Measurements from ENCODE around the gene EYA4. TPM values are rescaled to one million over a fixed set of nuclear protein-coding genes. Genes with fewer than 3 reads are reported as not detected.

The EYA4 gene
- total RNA-seq, 1 experiment from 2014 or later: not detected

- Mint-ChIP-seq H3K4me3 (ENCODE audit: unreplicated experiment) (no peak overlapping the region), H3K9me3 (ENCODE audit: unreplicated experiment) (no peaks in the 10 kb centered on the region), H3K4me1 (ENCODE audit: low read depth, unreplicated experiment) (no peaks in the 10 kb centered on the region), H3K27ac (ENCODE audit: unreplicated experiment) (no peak overlapping the region), H3K36me3 (ENCODE audit: insufficient read depth, unreplicated experiment) (no peaks in the 10 kb centered on the region), H3K27me3 (ENCODE audit: insufficient read depth, unreplicated experiment) (peaks cover 10% of the 10 kb centered on the region)
- BruUV-seq (replicated peaks): no TSS peak
- Histone ChIP-seq H3K4me1 (no peaks in the 10 kb centered on the region), H3K4me3 (ENCODE audit: low read depth, low read length) (no peak overlapping the region), H3K27me3 (replicated peaks; ENCODE audit: control insufficient read depth, insufficient read depth, low read length) (no peaks in the 10 kb centered on the region), H3K36me3 (ENCODE audit: control insufficient read depth, insufficient read depth, low read length) (no peaks in the 10 kb centered on the region), H3K9me3 (no peaks in the 10 kb centered on the region)
- DNase-seq: no peak
- ChIA-PET POLR2A (no interaction called here), CTCF (no interaction called here)
- intact Hi-C loops (cut with micrococcal nuclease; ENCODE audit: unreplicated experiment): no loop called here
- TF ChIP-seq CTCF (IDR thresholded peaks at IDR 0.05; ENCODE audit: insufficient read depth in 1 of 2, low read depth in 1 of 2, low read length in 1 of 2, severe bottlenecking in 1 of 2, unreplicated experiment in 1 of 2): no peak
These were observed 10.5 kb downstream of the EYA4 start for GRCh38 chr6:133251688-133252087.

- intact Hi-C loops (cut with micrococcal nuclease; ENCODE audit: unreplicated experiment): no loop called here
- Mint-ChIP-seq H3K27ac (ENCODE audit: unreplicated experiment) (no peak overlapping the region), H3K9me3 (ENCODE audit: unreplicated experiment) (no peaks in the 10 kb centered on the region), H3K4me3 (ENCODE audit: unreplicated experiment) (no peak overlapping the region), H3K4me1 (ENCODE audit: low read depth, unreplicated experiment) (no peaks in the 10 kb centered on the region), H3K36me3 (ENCODE audit: insufficient read depth, unreplicated experiment) (no peaks in the 10 kb centered on the region), H3K27me3 (ENCODE audit: insufficient read depth, unreplicated experiment) (peaks cover 6% of the 10 kb centered on the region)
- Histone ChIP-seq H3K36me3 (ENCODE audit: control insufficient read depth, insufficient read depth, low read length) (no peaks in the 10 kb centered on the region), H3K4me3 (ENCODE audit: low read depth, low read length) (no peak overlapping the region), H3K9me3 (no peaks in the 10 kb centered on the region), H3K4me1 (no peaks in the 10 kb centered on the region), H3K27me3 (replicated peaks; ENCODE audit: control insufficient read depth, insufficient read depth, low read length) (no peaks in the 10 kb centered on the region)
- POLR2A ChIA-PET: no interaction called here
- no TSS peak for BruUV-seq (replicated peaks)
- no peak for TF ChIP-seq CTCF (IDR thresholded peaks at IDR 0.05; ENCODE audit: insufficient read depth in 1 of 2, low read depth in 1 of 2, low read length in 1 of 2, severe bottlenecking in 1 of 2, unreplicated experiment in 1 of 2)
- CTCF ChIA-PET: no interaction called here
- DNase-seq: no peak
These were observed 13.5 kb downstream of the EYA4 start for GRCh38 chr6:133254552-133255228.

- no peaks in the 10 kb centered on the region for H3K9me3 Mint-ChIP-seq (ENCODE audit: unreplicated experiment)
- intact Hi-C loops (cut with micrococcal nuclease; ENCODE audit: unreplicated experiment): no loop called here
- Histone ChIP-seq H3K27me3 (replicated peaks; ENCODE audit: control insufficient read depth, insufficient read depth, low read length) (no peaks in the 10 kb centered on the region), H3K36me3 (ENCODE audit: control insufficient read depth, insufficient read depth, low read length) (no peaks in the 10 kb centered on the region), H3K9me3 (no peaks in the 10 kb centered on the region), H3K4me1 (no peaks in the 10 kb centered on the region), H3K4me3 (ENCODE audit: low read depth, low read length) (no peak overlapping the region)
- no peak overlapping the region for H3K4me3 Mint-ChIP-seq (ENCODE audit: unreplicated experiment)
- CTCF ChIA-PET: no interaction called here
- DNase-seq: no peak
- peaks cover 12% of the 10 kb centered on the region for H3K27me3 Mint-ChIP-seq (ENCODE audit: insufficient read depth, unreplicated experiment)
- POLR2A ChIA-PET: no interaction called here
- no TSS peak for BruUV-seq (replicated peaks)
- no peaks in the 10 kb centered on the region for H3K36me3 Mint-ChIP-seq (ENCODE audit: insufficient read depth, unreplicated experiment)
- no peaks in the 10 kb centered on the region for H3K4me1 Mint-ChIP-seq (ENCODE audit: low read depth, unreplicated experiment)
- no peak for TF ChIP-seq CTCF (IDR thresholded peaks at IDR 0.05; ENCODE audit: insufficient read depth in 1 of 2, low read depth in 1 of 2, low read length in 1 of 2, severe bottlenecking in 1 of 2, unreplicated experiment in 1 of 2)
- no peak overlapping the region for H3K27ac Mint-ChIP-seq (ENCODE audit: unreplicated experiment)
These were observed 16.5 kb downstream of the EYA4 start for GRCh38 chr6:133257545-133258105.
